ENCODE data around the gene VWA5A. TPM values are rescaled to one million over a fixed set of nuclear protein-coding genes. Genes with fewer than 3 reads are reported as not detected.

VWA5A gene
- total RNA-seq, 3 donors from 2014 or later = 41.2 to 97.3 (median 55.8) TPM

- intact Hi-C loops (cut with DNase I, micrococcal nuclease) = loop anchor here in 1 of 2 donors (5.0 kb wide), 1 partner anchor 121 kb away; no protein-coding TSS in a partner anchor
- Histone ChIP-seq H3K4me3 (no peak overlapping the region), H3K9me3 (no peaks in the 10 kb centered on the region), H3K4me1 (ENCODE audit: low read depth) (peaks cover 4% of the 10 kb centered on the region), H3K36me3 (ENCODE audit: low read depth) (no peaks in the 10 kb centered on the region)
- ATAC-seq = no peak
- no peak for TF ChIP-seq CTCF (IDR thresholded peaks at IDR 0.05)
- DNase-seq = no peak
Observed at GRCh38 chr11:124071623-124071948, 43.7 kb upstream of the VWA5A start.

- DNase-seq (no peak), ATAC-seq (no peak)
- TF ChIP-seq CTCF (IDR thresholded peaks at IDR 0.05) = no peak
- intact Hi-C loops (cut with DNase I, micrococcal nuclease) = loop anchor here in 1 of 2 donors (5.0 kb wide), 1 partner anchor 120 kb away; no protein-coding TSS in a partner anchor
- Histone ChIP-seq H3K4me1 (ENCODE audit: low read depth) (peaks cover 4% of the 10 kb centered on the region), H3K9me3 (no peaks in the 10 kb centered on the region), H3K4me3 (no peak overlapping the region), H3K36me3 (ENCODE audit: low read depth) (no peaks in the 10 kb centered on the region)
Observed at GRCh38 chr11:124072147-124072546, 43.1 kb upstream of the VWA5A start.

- no peak for TF ChIP-seq CTCF (IDR thresholded peaks at IDR 0.05)
- H3K4me1 ChIP-seq (ENCODE audit: low read depth) = peaks cover 4% of the 10 kb centered on the region
- no peak overlapping the region for H3K4me3 ChIP-seq
- DNase-seq = no peak
- H3K36me3 ChIP-seq (ENCODE audit: low read depth) = no peaks in the 10 kb centered on the region
- intact Hi-C loops (cut with DNase I, micrococcal nuclease) = loop anchor here in 1 of 2 donors (5.0 kb wide), 1 partner anchor 118 kb away; no protein-coding TSS in a partner anchor
- H3K9me3 ChIP-seq = no peaks in the 10 kb centered on the region
- no peak for ATAC-seq
Observed at GRCh38 chr11:124074554-124074953, 40.7 kb upstream of the VWA5A start.

GRCh38 chr11:124075492-124075840 is 39.8 kb upstream of the VWA5A start:
- Histone ChIP-seq H3K36me3 (ENCODE audit: low read depth) (no peaks in the 10 kb centered on the region), H3K9me3 (no peaks in the 10 kb centered on the region), H3K4me1 (ENCODE audit: low read depth) (no peaks in the 10 kb centered on the region), H3K4me3 (no peak overlapping the region)
- TF ChIP-seq CTCF (IDR thresholded peaks at IDR 0.05) = no peak
- ATAC-seq (peak; percentile 4), DNase-seq (no peak)
- intact Hi-C loops (cut with DNase I, micrococcal nuclease) = no loop called here

GRCh38 chr11:124075841-124076651 is 39.2 kb upstream of the VWA5A start:
- DNase-seq = peak; percentile 72 to 80 (median 76)

More at GRCh38 chr11:124075841-124076651, 39.2 kb upstream of the VWA5A start:
- H3K36me3 ChIP-seq (ENCODE audit: low read depth) = no peaks in the 10 kb centered on the region
- H3K9me3 ChIP-seq = no peaks in the 10 kb centered on the region
- TF ChIP-seq CTCF (IDR thresholded peaks at IDR 0.05) = no peak
- H3K4me3 ChIP-seq = no peak overlapping the region
- ATAC-seq = peak; percentile 87
- intact Hi-C loops (cut with DNase I, micrococcal nuclease) = no loop called here
- H3K4me1 ChIP-seq (ENCODE audit: low read depth) = no peaks in the 10 kb centered on the region
